H9 (cell line): ENCODE measurements around the gene TTC32. TPM values are rescaled to one million over a fixed set of nuclear protein-coding genes. Genes with fewer than 3 reads are reported as not detected.

Source experiments
- DNase-seq: peaks from one replicate; pipeline ENCODE4 v3.0.0-alpha.2; 2017
- H2AFZ ChIP-seq: one replicate; pipeline ENCODE4 v1.6.1; 2013; ENCODE audit warnings: mild to moderate bottlenecking, low read length, control low read depth, moderate library complexity
- H2AK5ac ChIP-seq: 2 replicates; pipeline ENCODE4 v1.6.1; 2013; ENCODE audit warnings: low read length, control low read depth, mixed read lengths; ENCODE audit not compliant: insufficient read length
- H2BK120ac ChIP-seq: one replicate; pipeline ENCODE4 v1.6.1; 2013; ENCODE audit warnings: low read depth, mild to moderate bottlenecking, low read length, control low read depth, inconsistent platforms; ENCODE audit not compliant: poor library complexity, severe bottlenecking
- H2BK12ac ChIP-seq: 2 replicates; pipeline ENCODE4 v1.6.1; 2013; ENCODE audit warnings: low read length, control low read depth, mixed read lengths, low read depth; ENCODE audit not compliant: insufficient read length
- H2BK15ac ChIP-seq: 2 replicates; pipeline ENCODE4 v1.6.1; 2013; ENCODE audit warnings: low read depth, low read length, control low read depth
- H2BK20ac ChIP-seq: one replicate; pipeline ENCODE4 v1.6.1; 2013; ENCODE audit warnings: low read depth, mild to moderate bottlenecking, low read length, control low read depth, inconsistent platforms; ENCODE audit not compliant: poor library complexity, severe bottlenecking
- H2BK5ac ChIP-seq: 2 replicates; pipeline ENCODE4 v1.6.1; 2013; ENCODE audit warnings: low read length, control low read depth, mixed read lengths; ENCODE audit not compliant: insufficient read length
- H3K14ac ChIP-seq: 2 replicates; pipeline ENCODE4 v1.6.1; 2013; ENCODE audit warnings: low read length, control low read depth; ENCODE audit not compliant: insufficient read depth
- H3K18ac ChIP-seq: 2 replicates; pipeline ENCODE4 v1.6.1; 2013; ENCODE audit warnings: low read depth, mild to moderate bottlenecking, mixed read lengths, low read length, control low read depth; ENCODE audit not compliant: insufficient read length
- H3K23ac ChIP-seq: 2 replicates; pipeline ENCODE4 v1.6.1; 2013; ENCODE audit warnings: low read length, control low read depth, mixed read lengths, low read depth; ENCODE audit not compliant: insufficient read length
- H3K23me2 ChIP-seq: 2 replicates; pipeline ENCODE4 v1.6.1; 2013; ENCODE audit warnings: low read depth, mild to moderate bottlenecking, mixed read lengths, low read length, control low read depth; ENCODE audit not compliant: insufficient read length, poor library complexity, severe bottlenecking
- H3K27ac ChIP-seq: 2 replicates; pipeline ENCODE4 v1.5.1; 2013; ENCODE audit warnings: low read length, control low read depth, mixed read lengths, low read depth; ENCODE audit not compliant: insufficient read length
- H3K27me3 ChIP-seq: 2 replicates; pipeline ENCODE4 v1.6.1; 2013; ENCODE audit warnings: low read length, control low read depth, inconsistent platforms; ENCODE audit not compliant: insufficient read depth
- H3K4ac ChIP-seq: 2 replicates; pipeline ENCODE4 v1.6.1; 2013; ENCODE audit warnings: low read depth, mild to moderate bottlenecking, control low read depth, inconsistent platforms, low read length, moderate library complexity
- H3K4me1 ChIP-seq: 2 replicates; pipeline ENCODE4 v1.6.1; 2013; ENCODE audit warnings: low read length, control low read depth, inconsistent platforms; ENCODE audit not compliant: insufficient read depth
- H3K4me2 ChIP-seq: 2 replicates; pipeline ENCODE4 v1.6.1; 2013; ENCODE audit warnings: low read length, control low read depth, mixed read lengths; ENCODE audit not compliant: insufficient read length, insufficient read depth
- H3K56ac ChIP-seq: 2 replicates; pipeline ENCODE4 v1.6.1; 2013; ENCODE audit warnings: low read depth, mild to moderate bottlenecking, mixed read lengths, low read length, control low read depth; ENCODE audit not compliant: insufficient read length
- H3K79me1 ChIP-seq: 2 replicates; pipeline ENCODE4 v1.6.1; 2013; ENCODE audit warnings: low read depth, mild to moderate bottlenecking, moderate library complexity, low read length, control low read depth, inconsistent platforms; ENCODE audit not compliant: insufficient read depth, poor library complexity, severe bottlenecking
- H3K79me2 ChIP-seq: 2 replicates; pipeline ENCODE4 v1.6.1; 2013; ENCODE audit warnings: low read length, control low read depth, inconsistent platforms; ENCODE audit not compliant: insufficient read depth
- H3K9ac ChIP-seq: 2 replicates; pipeline ENCODE4 v1.6.1; 2013; ENCODE audit warnings: low read length, control low read depth, mixed read lengths; ENCODE audit not compliant: insufficient read length; ENCODE audit errors: extremely low read depth
- H3K9me3 ChIP-seq: one replicate; pipeline ENCODE4 v1.6.1; 2013; ENCODE audit warnings: low read depth, low read length, inconsistent platforms; ENCODE audit not compliant: control insufficient read depth
- H3T11ph ChIP-seq: one replicate; pipeline ENCODE4 v1.6.1; 2013; ENCODE audit warnings: mild to moderate bottlenecking, low read length, control low read depth, inconsistent platforms
- H4K20me1 ChIP-seq: one replicate; pipeline ENCODE4 v1.6.1; 2013; ENCODE audit not compliant: control insufficient read depth, insufficient read length, insufficient read depth
- H4K5ac ChIP-seq: 2 replicates; pipeline ENCODE4 v1.6.1; 2013; ENCODE audit warnings: low read depth, mild to moderate bottlenecking, mixed read lengths, low read length, control low read depth; ENCODE audit not compliant: insufficient read length
- H4K8ac ChIP-seq: replicated peaks from 2 replicates; pipeline ENCODE4 v1.6.1; 2013; ENCODE audit warnings: low read length, control low read depth, mixed read lengths, low read depth; ENCODE audit not compliant: insufficient read length
- H4K91ac ChIP-seq: 2 replicates; pipeline ENCODE4 v1.6.1; 2013; ENCODE audit warnings: low read depth, mild to moderate bottlenecking, moderate library complexity, mixed read lengths, low read length, control low read depth; ENCODE audit not compliant: insufficient read length
- H3K27ac Mint-ChIP-seq, 3 experiments: 2 replicates in 2 of 3; 3 replicates in 1 of 3; pipeline ENCODE4 v1.8.0; 2020 to 2021; ENCODE audit warnings: mixed read lengths in 3 of 3, mild to moderate bottlenecking in 1 of 3, moderate library complexity in 1 of 3
- H3K27me3 Mint-ChIP-seq: 2 replicates; pipeline ENCODE4 v1.8.0; 2021; ENCODE audit warnings: low read depth, mild to moderate bottlenecking, moderate library complexity, mixed read lengths
- H3K36me3 Mint-ChIP-seq, 3 experiments: 2 replicates in 2 of 3; 3 replicates in 1 of 3; pipeline ENCODE4 v1.8.0; 2020 to 2021; ENCODE audit warnings: low read depth in 3 of 3, mixed read lengths in 3 of 3; ENCODE audit not compliant: insufficient read depth in 1 of 3
- H3K4me1 Mint-ChIP-seq, 2 experiments: 2 replicates each; pipeline ENCODE4 v1.8.0; 2020; ENCODE audit warnings: mixed read lengths in 2 of 2
- H3K4me3 Mint-ChIP-seq, 2 experiments: 2 replicates in 1 of 2; 3 replicates in 1 of 2; pipeline ENCODE4 v1.8.0; 2020 to 2021; ENCODE audit warnings: mild to moderate bottlenecking in 2 of 2, mixed read lengths in 2 of 2, moderate library complexity in 1 of 2
- H3K9me3 Mint-ChIP-seq, 2 experiments: 2 replicates in 1 of 2; 3 replicates in 1 of 2; pipeline ENCODE4 v1.8.0; 2020; ENCODE audit warnings: mild to moderate bottlenecking in 2 of 2, mixed read lengths in 2 of 2, moderate library complexity in 1 of 2
- WGBS: extraction: QIAGEN DNeasy Blood & Tissue Kit; methylation state at CpG from one replicate; pipeline ENCODE4 v1.1.7; 2013; ENCODE audit warnings: missing lambda C conversion rate, low lambda C conversion rate, mixed read lengths; ENCODE audit not compliant: insufficient read length; ENCODE audit errors: extremely low coverage; 5-methylcytosine and 5-hydroxymethylcytosine counted together
- total RNA-seq: library from RNA; stranded (reverse); gene quantifications from 2 replicates; pipeline ENCODE4 v1.2.1, GENCODE V29; 2021
- TF ChIP-seq, protein P1 (sequence below): fragments of 200-600 bp; sonication (generic); conservative IDR thresholded peaks from 3 replicates; pipeline ENCODE4 v1.8.0; 2021; ENCODE audit warnings: antibody characterized with exemption, mild to moderate bottlenecking

The TTC32 gene
- total RNA-seq, 1 experiment from 2014 or later, result 8.9 TPM

GRCh38 chr2:19866771-19867170 lies 35.0 kb downstream of the TTC32 start:
- no peak overlapping the region for H3K18ac ChIP-seq
- DNase-seq, result no peak

More at GRCh38 chr2:19866771-19867170, 35.0 kb downstream of the TTC32 start:
- no peak overlapping the region for H2AFZ ChIP-seq
- H3K9me3 Mint-ChIP-seq, result no peaks in the 10 kb centered on the region
- H3K27ac ChIP-seq, result no peak overlapping the region
- H3K79me2 ChIP-seq, result no peaks in the 10 kb centered on the region
- H3K27me3 Mint-ChIP-seq, result peaks cover 50% of the 10 kb centered on the region
- TF ChIP-seq, protein P1, sequence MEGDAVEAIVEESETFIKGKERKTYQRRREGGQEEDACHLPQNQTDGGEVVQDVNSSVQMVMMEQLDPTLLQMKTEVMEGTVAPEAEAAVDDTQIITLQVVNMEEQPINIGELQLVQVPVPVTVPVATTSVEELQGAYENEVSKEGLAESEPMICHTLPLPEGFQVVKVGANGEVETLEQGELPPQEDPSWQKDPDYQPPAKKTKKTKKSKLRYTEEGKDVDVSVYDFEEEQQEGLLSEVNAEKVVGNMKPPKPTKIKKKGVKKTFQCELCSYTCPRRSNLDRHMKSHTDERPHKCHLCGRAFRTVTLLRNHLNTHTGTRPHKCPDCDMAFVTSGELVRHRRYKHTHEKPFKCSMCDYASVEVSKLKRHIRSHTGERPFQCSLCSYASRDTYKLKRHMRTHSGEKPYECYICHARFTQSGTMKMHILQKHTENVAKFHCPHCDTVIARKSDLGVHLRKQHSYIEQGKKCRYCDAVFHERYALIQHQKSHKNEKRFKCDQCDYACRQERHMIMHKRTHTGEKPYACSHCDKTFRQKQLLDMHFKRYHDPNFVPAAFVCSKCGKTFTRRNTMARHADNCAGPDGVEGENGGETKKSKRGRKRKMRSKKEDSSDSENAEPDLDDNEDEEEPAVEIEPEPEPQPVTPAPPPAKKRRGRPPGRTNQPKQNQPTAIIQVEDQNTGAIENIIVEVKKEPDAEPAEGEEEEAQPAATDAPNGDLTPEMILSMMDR, result no peak
- no peak overlapping the region for H4K8ac ChIP-seq
- no peaks in the 10 kb centered on the region for H3K4me1 ChIP-seq
- no peak overlapping the region for H2AK5ac ChIP-seq
- H3K23me2 ChIP-seq, result peaks cover 8% of the 10 kb centered on the region
- H3K4me1 Mint-ChIP-seq, result peaks cover 7 to 20% of the 10 kb centered on the region in 2 experiments
- no CpG with 5 or more reads among the region's 2 CpGs for WGBS
- H3K23ac ChIP-seq, result no peak overlapping the region
- no peak overlapping the region for H3K4me3 Mint-ChIP-seq
- H2BK20ac ChIP-seq, result no peak overlapping the region
- H3K4me2 ChIP-seq, result no peak overlapping the region
- no peaks in the 10 kb centered on the region for H3K79me1 ChIP-seq
- no peak overlapping the region for H3K9ac ChIP-seq
- H3K27ac Mint-ChIP-seq, result no peak overlapping the region
- no peak overlapping the region for H3K14ac ChIP-seq
- H2BK120ac ChIP-seq, result no peak overlapping the region
- no peak overlapping the region for H4K5ac ChIP-seq
- no peak overlapping the region for H3K56ac ChIP-seq
- no peaks in the 10 kb centered on the region for H3K9me3 ChIP-seq
- no peaks in the 10 kb centered on the region; a peak in 1 of 7 replicates for H3K36me3 Mint-ChIP-seq
- H3K4ac ChIP-seq, result no peak overlapping the region
- no peak overlapping the region for H2BK15ac ChIP-seq
- H3K27me3 ChIP-seq, result peaks cover 5% of the 10 kb centered on the region; the same call in 1 of the 2 replicates
- H2BK5ac ChIP-seq, result no peak overlapping the region
- H3T11ph ChIP-seq, result no peak overlapping the region
- no peak overlapping the region for H4K91ac ChIP-seq
- no peak overlapping the region for H2BK12ac ChIP-seq
- H4K20me1 ChIP-seq, result no peaks in the 10 kb centered on the region
